GM19455 (cell line): ENCODE measurements around the gene C3orf38.
A peak's percentile ranks its signal among the peaks of the same experiment; 100 is the strongest.
"Not testable (repeated sequence)": the region's sequence is repeated elsewhere in the genome, so short reads cannot be mapped to it uniquely, and the experiment has no call there.

ENCODE experiments used
- ATAC-seq: cut with Tn5 transposase; IDR thresholded peaks from one replicate; pipeline ENCODE4 v1.9.1; 2021; ENCODE audit not compliant: unreplicated experiment

The C3orf38 gene

DNA sequence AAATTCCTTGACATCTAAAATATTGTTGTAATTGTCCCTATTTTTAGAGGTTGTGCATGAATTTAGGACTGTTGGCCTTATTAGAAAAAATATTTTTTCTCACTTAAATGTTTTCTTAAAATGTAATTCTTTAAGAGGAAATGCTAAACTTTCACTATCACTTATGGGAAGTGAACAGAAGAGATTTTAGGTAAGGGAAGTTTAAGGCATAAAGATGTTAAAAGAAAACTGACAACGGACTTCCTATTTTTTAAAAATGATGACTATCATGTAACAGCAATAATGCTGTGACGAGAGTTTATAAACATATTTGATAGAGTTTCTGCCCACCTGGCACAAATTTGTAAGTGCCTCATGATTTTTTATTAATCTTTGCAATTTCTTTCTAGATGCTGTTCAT lies 3.1 kb downstream of the C3orf38 start:
- no peak for ATAC-seq

DNA sequence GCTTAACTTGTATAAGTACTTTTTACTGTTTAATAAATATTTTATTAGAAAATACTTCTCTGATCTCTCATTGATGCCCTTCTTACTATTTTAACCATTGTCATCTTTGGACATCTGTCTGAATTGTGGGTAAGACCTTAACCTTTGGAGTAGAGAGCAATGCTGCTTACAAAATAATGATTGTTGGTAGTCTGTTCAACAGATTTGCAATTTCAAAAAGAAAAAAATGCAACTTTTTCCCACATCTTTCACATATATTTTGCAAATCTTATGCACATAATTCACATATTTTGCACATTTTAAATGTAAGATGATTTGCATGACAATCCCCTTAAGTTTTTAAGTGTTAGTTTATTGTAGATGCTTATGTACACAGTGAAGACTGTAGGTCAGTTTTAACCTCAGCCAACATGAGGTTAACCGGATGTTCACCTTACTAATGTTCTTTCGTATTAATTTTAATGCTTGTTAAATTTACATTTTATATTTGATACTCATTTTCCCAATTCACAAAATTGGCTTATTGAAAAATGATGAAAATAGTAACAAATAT lies 16.7 kb downstream of the C3orf38 start:
- ATAC-seq: no peak

DNA sequence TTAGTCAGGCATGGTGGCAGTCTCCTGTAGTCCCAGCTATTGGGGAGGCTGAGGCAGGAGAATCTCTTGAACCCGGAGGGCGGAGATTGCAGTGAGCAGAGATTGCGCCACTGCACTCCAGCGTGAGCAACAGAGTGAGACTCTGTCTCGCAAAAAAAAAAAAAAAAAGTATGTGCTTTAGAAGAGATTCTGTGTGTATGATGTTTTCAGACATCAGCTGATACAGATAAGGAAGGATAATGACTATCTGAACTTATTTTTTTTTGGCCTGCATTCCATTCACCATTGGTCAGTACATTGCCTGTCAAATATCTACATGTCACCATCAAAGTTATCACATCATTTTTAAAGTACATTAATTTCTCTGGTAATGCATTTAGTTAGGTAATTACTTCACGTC lies 17.4 kb downstream of the C3orf38 start:
- no peak for ATAC-seq

DNA sequence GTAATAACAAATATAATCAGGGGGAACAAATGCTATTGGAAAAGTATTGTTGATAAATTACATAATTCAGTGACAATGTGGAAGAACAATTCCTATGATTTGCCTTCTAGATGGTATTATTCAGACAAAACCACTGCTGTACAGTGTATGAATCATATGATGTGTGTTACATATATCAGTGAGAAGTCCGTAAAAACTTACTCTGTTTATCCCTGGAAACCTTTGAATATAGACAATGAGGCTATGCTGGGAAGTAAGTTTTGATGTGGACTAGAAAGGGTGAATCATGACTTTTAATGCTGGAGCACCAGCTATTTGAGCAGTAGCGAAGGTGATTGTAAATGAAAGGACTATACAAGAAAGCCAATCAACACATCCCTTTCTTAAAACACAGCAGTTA lies 17.9 kb downstream of the C3orf38 start:
- no peak for ATAC-seq

DNA sequence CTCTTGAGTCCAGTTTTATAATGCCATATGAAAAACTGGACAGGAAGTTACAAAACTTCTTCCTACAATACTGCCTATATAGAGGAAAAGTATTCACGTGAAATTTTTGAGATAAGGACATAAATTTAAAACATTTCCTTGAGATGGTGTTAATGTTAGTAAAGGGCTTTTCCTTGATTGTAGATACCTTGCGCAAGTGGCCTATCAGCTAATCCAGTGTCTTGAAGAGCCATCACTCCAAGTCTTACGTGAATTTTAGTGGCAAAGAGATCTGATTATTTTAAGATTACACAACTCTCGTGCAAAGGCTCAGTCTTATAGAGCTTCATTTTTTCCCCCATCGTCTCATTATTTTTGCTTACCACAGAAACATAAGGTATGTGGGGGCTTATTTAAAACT lies 18.4 kb downstream of the C3orf38 start:
- no peak for ATAC-seq

DNA sequence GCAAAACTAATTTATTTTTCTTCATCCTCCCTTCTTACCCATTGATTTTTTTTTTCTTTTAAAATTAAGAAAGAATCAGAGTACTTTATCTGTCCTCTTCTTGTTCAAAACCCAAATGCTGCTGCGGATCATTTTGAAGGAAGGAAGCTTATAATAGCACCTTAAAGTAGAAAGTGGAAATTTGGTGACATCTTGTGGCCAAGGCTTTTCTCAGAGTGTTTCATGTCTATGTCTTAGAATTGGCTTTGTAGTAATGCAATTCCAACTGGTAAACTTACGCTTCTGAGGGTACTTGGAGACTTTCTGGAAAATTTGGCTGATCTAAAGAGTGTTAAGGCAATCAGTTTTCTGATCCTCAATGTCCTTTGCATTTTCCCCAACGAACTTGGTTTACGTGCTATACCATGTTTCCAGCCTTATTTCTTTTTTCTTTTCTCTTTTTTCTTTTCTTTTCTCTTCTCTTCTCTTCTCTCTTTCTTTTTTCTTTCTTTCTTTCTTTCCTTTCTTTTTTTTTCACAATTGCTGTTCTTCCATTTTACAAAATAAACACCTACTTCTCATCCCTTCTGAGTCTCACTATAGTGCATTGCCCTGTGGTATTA lies 30.7 kb downstream of the C3orf38 start:
- peak; percentile 97 for ATAC-seq

GRCh38 chr3:88182165-88182918 lies 32.6 kb downstream of the C3orf38 start:
- ATAC-seq: not testable (repeated sequence)

- no peak for ATAC-seq
Observed at GRCh38 chr3:88188436-88188835, 38.7 kb downstream of the C3orf38 start.

DNA sequence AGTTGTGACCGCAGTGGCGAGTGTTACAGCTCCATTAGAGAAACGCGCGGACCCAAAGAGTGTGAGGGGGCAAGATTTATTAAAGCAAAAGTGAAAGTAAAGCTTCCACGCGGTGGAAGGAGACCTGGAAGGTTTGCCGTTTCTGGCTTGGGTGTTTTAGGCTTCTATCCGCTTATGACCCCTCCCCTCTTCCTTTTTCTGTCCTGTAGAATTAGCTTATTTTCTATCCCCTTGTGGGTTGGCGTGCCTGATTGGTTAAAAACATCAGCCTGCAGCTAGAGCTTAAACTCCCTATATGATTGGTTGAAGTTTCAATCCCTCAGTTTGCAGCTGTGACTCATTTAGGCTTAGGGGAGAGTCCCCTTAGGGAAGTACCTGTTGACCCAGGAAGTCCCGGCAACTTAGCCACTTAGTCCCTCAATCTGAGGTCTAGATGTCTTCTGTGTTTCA lies 39.6 kb downstream of the C3orf38 start:
- peak; percentile 69 for ATAC-seq

- no peak for ATAC-seq
Observed at GRCh38 chr3:88191872-88192409, 42.2 kb downstream of the C3orf38 start.

- no peak for ATAC-seq
Observed at GRCh38 chr3:88192631-88193030, 42.9 kb downstream of the C3orf38 start.

GRCh38 chr3:88195951-88196434 lies 46.2 kb downstream of the C3orf38 start:
- ATAC-seq: no peak

GRCh38 chr3:88198121-88198520 lies 48.4 kb downstream of the C3orf38 start:
- ATAC-seq: no peak

- ATAC-seq: peak; percentile 95
Observed at GRCh38 chr3:88203642-88204055, 53.9 kb downstream of the C3orf38 start.
